Activated CD4-positive, alpha-beta T cell treated with anti-CD3 and anti-CD28 coated beads, Interleukin-2, amount 50 U/mL, for 48 hours (primary cell): Measurements from ENCODE around the gene WNT8B.
A peak's percentile ranks its signal among the peaks of the same experiment; 100 is the strongest.

ENCODE experiments used
- DNase-seq, 2 experiments: peaks; one replicate each; pipeline ENCODE4 v3.0.0-alpha.2; 2020

Gene WNT8B

DNA sequence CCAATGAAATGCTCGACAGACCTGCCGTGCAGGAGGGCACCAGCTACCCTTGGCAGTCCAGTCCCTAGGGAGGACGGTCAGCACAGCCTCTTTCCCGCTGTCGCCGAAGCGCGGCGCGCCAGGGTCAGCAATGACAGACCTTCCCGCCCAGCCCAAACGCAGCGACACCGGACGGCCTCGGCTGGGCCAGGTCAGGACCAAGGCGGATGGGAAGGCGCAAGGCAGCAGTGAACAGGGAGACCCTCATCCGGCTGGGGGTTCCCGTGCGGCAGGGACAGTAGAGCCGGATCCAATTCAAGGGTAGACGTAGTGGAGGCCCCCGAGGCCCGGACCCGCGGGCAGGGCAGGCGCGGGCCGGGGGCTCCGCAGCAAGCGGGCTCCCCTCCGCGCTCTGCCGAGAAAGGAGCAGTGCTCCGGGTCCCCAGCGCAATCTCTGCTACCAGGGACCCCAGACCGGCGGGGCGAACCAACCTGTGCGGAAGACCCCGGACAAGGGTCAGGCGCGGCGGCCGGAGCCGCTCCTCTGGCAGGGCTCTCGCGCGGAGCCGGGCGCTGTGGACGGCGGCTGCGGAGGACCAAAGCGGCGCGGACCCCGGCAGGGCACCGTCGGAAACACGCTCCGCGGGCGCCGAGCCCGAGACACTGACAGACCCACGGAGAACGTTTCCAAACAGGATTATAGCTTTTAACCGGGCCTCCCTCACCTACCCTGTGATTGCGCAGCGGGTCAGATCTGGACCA lies 56.7 kb downstream of the WNT8B start, which contains the start of gene SEC31B:
Gene SEC31B, minus strand, starts transcription at position 551 of the 741 bp plus-strand sequence. CDS start 2,909 bp downstream, outside the sequence.
- no peak for DNase-seq

GRCh38 chr10:100520811-100521210 lies 58.0 kb downstream of the WNT8B start:
- DNase-seq, result no peak

- no peak for DNase-seq
Observed at GRCh38 chr10:100522107-100522801, 59.4 kb downstream of the WNT8B start.

DNA sequence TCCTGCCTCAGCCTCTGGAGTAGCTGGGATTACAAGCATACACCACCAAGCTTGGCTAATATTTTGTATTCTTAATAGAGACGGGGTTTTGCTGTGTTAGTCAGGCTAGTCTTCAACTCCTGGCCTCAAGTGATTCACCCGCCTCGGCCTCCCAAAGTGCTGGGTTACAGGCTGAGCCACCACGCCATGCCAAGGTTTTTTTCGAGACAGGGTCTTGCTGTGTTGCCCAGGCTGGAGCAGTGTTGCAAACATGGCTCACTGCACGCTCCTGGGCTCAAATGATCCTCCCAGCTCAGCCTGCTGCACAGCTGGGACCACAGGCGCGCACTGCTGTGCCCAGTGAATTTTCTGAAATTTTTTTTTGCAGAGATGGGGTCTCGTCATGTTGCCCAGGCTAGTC lies 60.1 kb downstream of the WNT8B start:
- DNase-seq, result no peak

DNA sequence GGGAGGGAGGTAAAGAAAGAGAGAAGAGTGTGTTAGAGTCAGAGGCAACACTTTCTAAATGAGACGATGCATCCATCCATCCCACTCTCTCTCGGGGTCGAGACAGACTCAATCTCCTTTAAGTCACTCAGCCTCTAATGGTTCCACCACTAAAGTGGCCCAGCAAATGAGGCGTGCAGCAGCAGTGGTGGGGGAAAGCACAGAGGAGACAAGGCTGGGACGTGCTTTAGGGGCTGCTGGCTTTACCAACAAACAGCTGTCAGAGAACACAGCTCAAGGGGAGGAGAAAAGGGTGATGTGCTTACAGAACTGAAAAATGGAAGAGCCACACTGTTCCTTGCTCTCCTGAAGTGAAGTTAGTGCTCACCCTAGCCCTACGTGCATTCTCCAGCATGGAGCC lies 61.4 kb downstream of the WNT8B start:
- no peak for DNase-seq

GRCh38 chr10:100524638-100525037 lies 61.8 kb downstream of the WNT8B start:
- no peak for DNase-seq

DNA sequence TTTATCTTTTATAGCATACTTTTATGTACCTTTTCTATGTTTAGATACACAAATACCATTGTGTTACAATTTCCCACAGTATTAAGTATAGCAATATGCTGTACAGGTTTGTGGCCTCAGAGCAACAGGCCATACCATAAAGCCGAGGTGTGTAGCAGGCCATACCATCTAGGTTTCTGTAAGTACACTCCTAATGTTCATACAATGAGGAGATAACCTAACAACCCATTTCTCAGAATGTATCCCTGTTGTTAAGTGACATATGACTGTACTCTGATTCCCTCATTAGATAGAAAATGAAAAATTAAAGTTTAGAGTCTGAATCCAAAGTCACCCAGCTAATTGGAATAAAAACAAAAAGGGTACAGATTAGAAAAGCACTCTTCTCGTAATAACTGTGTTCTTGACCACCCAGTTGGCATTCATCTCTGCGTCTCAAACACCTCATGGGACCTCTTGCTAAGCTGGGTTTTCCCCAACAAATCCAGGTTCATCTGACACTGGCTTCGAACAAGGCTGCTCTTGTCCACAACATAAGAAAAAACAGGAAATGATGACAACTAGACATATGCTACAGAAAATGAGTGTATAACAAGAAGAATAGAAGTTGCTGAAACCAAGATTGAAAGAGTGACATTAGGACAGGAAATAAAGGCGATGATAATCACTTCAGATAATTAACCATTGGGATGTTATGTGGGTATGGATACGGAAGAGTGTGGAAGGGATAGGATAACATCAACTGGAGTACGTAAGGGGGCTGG lies 65.5 kb downstream of the WNT8B start:
- peak; percentile 26 to 41 for DNase-seq

GRCh38 chr10:100528921-100529474 lies 66.2 kb downstream of the WNT8B start:
- DNase-seq, result no peak

DNA sequence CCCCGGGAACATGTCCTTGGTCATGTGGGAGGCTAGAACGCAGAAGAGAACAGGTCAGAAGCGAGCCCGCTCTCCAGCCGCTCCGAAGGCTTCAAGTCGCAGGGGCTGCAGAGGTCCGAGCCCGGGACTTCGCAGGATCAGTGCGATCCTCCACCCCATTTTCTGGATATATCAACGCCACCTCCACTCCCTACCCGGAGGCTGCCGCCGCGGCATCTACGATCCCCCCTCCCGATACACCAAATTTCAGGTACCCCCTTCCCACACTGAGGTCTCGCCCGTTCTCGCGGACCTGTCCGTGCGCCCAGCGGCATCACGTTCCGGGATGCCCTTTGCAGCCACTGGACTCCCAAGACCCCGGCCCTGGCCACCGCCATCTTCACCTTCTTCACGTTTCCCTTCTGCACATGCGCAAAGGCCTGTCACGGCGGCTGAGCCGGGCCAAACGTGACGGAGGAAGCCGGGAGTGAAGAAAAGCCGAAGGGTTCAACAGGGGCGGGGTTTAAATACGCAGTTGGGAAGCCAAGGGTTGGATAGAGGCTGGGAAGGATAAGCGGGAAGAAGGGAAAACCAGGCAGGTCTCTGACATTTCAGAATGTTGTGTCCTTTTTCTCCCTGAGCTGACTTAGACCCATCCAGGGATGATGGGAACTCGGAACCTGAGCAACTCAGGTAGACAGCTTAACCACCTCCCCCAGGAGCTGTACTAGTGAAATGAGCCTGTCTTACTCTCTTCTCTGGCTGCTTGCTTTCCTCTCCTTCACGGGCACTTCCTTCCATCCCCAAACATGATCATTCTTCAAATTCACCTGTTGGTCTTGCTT lies 66.9 kb downstream of the WNT8B start, which contains the start of gene NDUFB8:
Gene NDUFB8, minus strand, starts transcription at position 397 of the 824 bp plus-strand sequence. Its CDS starts 20 bp downstream, at position 377.
- DNase-seq, result peak; percentile 88 to 92

GRCh38 chr10:100531761-100532160 lies 69.0 kb downstream of the WNT8B start:
- DNase-seq, result no peak
